Mesothelial cell of epicardium (in vitro differentiated cells): ENCODE measurements around the gene TNP2. TPM values are rescaled to one million over a fixed set of nuclear protein-coding genes. Genes with fewer than 3 reads are reported as not detected.

Source experiments
- DNase-seq, 2 experiments: peaks; one replicate each; pipeline ENCODE4 v3.0.0; 2021; ENCODE audit warnings: low spot score in 2 of 2; ENCODE audit not compliant: unreplicated experiment in 2 of 2
- H3K27ac Mint-ChIP-seq: 2 replicates; pipeline ENCODE4 v1.8.0; 2021; ENCODE audit warnings: mixed read lengths
- H3K27me3 Mint-ChIP-seq: 2 replicates; pipeline ENCODE4 v1.8.0; 2021; ENCODE audit warnings: low read depth, mixed read lengths
- H3K36me3 Mint-ChIP-seq: 2 replicates; pipeline ENCODE4 v1.8.0; 2021; ENCODE audit warnings: mixed read lengths
- H3K4me1 Mint-ChIP-seq: 2 replicates; pipeline ENCODE4 v1.8.0; 2021; ENCODE audit warnings: mixed read lengths
- H3K4me3 Mint-ChIP-seq: 2 replicates; pipeline ENCODE4 v1.8.0; 2021; ENCODE audit warnings: mild to moderate bottlenecking, moderate library complexity, mixed read lengths
- H3K9me3 Mint-ChIP-seq: 2 replicates; pipeline ENCODE4 v1.8.0; 2021; ENCODE audit warnings: mixed read lengths
- total RNA-seq: library from RNA; stranded (reverse); gene quantifications from 3 replicates; pipeline ENCODE4 v1.2.1, GENCODE V29; 2021
- TF ChIP-seq, protein P1 (sequence below): fragments of 200-600 bp; sonication (generic); IDR thresholded peaks from one replicate; pipeline ENCODE4 v1.5.0; 2021; ENCODE audit warnings: antibody characterized with exemption; ENCODE audit not compliant: unreplicated experiment

The TNP2 gene
- total RNA-seq, 1 donor from 2014 or later = not detected

DNA sequence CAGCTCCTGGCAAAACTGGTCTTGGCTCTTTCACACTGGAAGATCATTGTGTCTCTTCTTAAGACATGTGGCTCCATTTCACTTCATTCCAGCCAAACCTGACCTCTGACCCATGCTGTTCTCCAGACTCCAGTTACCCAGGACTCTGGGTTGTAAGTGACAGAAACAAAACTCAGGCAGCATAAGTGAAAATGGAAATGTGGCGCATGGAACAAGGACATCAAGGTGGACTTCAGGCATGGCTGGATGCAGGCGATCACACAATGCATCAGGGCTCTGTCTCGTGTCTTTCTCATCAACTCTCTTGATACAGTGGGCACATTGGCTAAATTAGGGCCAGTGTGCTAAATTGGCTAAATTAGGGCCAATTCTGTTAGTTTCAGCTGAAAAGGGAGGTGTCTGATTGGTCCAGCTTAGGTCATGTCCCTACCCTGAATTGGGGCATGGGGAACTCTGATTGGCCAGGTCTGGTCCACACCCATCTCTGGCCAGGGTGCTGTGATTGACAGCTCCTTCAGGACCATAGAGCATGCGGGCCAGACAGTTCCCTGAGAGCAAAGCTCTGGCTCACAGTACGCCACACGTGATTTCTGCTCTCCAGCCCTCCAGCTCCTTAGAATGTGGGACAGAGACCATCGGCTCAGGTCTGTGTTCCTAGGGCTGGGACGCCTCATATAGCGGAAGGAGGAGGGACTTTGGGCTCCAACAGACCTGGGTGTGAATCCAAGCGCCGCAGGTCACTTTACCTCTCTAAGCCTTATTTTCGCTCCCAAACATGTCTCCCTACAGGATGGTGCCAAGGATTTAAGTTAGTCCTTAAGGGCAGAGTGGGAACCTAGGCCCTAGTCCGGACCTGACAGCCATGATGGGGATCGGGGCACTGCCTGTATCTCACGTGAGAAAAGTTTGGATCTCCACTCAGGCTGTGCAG, 30.6 kb downstream of the TNP2 start:
- Mint-ChIP-seq H3K4me1 (no peaks in the 10 kb centered on the region), H3K27ac (no peak overlapping the region), H3K36me3 (no peaks in the 10 kb centered on the region), H3K9me3 (no peaks in the 10 kb centered on the region), H3K4me3 (no peak overlapping the region), H3K27me3 (no peaks in the 10 kb centered on the region)
- TF ChIP-seq, protein P1, sequence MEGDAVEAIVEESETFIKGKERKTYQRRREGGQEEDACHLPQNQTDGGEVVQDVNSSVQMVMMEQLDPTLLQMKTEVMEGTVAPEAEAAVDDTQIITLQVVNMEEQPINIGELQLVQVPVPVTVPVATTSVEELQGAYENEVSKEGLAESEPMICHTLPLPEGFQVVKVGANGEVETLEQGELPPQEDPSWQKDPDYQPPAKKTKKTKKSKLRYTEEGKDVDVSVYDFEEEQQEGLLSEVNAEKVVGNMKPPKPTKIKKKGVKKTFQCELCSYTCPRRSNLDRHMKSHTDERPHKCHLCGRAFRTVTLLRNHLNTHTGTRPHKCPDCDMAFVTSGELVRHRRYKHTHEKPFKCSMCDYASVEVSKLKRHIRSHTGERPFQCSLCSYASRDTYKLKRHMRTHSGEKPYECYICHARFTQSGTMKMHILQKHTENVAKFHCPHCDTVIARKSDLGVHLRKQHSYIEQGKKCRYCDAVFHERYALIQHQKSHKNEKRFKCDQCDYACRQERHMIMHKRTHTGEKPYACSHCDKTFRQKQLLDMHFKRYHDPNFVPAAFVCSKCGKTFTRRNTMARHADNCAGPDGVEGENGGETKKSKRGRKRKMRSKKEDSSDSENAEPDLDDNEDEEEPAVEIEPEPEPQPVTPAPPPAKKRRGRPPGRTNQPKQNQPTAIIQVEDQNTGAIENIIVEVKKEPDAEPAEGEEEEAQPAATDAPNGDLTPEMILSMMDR = no peak
- no peak for DNase-seq

DNA sequence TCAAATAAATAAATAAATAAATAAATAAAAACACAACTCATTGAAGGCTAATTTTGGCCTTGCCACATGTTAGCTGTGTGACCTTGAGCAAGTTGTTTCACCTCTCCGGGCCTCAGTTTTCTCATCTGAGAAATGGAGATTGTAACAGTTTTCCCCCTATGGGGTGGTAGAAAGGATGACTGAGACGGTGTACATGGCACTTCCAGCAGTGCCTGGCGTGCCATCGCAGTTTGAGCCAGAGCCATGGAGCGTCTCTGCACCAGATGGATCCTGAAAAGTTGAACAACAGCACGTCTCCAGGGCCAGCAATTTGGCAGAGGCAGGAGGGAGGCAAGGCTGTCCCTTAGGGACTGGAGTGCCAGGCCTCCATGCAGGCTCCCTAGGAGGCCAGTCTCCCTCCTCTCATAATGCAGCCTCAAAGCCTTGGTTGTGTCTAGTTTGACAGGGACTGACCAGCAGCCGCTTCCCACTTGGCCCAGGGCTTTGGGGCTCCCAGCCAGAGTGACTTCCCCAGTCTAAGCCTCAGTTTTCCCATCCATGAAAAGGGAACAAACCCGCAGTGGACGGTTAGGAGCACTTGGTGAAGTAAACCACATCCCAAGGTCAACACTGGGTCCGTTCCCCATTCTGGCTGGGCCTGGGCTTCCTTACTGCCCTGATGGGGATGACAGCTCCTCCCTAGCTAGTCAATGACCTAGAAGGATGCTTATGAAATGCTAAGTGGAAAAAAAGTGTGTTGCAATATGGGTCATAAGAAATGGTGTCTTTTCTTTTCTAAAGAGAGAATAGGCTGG, 32.5 kb downstream of the TNP2 start:
- Mint-ChIP-seq H3K9me3 (no peaks in the 10 kb centered on the region), H3K36me3 (no peaks in the 10 kb centered on the region), H3K4me1 (no peaks in the 10 kb centered on the region), H3K27ac (no peak overlapping the region), H3K27me3 (no peaks in the 10 kb centered on the region), H3K4me3 (no peak overlapping the region)
- TF ChIP-seq, protein P1 = no peak
- no peak for DNase-seq

DNA sequence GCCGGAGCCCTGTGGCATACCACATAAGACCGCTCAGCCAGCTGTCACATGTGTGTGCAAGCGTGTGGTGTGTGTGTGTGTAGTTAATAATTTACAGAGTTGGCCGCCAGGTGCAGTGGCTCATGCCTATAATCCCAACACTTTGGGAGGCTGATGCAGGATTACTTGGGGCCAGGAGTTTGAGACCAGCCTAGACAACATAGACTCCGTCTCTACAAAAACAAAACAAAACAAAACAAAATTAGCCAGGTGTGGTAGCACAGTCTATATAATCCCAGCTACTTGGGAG, 33.5 kb downstream of the TNP2 start:
- Mint-ChIP-seq H3K36me3 (no peaks in the 10 kb centered on the region), H3K27ac (no peak overlapping the region), H3K4me1 (no peaks in the 10 kb centered on the region), H3K4me3 (no peak overlapping the region), H3K27me3 (no peaks in the 10 kb centered on the region), H3K9me3 (no peaks in the 10 kb centered on the region)
- no peak for DNase-seq
- TF ChIP-seq, protein P1 = no peak

DNA sequence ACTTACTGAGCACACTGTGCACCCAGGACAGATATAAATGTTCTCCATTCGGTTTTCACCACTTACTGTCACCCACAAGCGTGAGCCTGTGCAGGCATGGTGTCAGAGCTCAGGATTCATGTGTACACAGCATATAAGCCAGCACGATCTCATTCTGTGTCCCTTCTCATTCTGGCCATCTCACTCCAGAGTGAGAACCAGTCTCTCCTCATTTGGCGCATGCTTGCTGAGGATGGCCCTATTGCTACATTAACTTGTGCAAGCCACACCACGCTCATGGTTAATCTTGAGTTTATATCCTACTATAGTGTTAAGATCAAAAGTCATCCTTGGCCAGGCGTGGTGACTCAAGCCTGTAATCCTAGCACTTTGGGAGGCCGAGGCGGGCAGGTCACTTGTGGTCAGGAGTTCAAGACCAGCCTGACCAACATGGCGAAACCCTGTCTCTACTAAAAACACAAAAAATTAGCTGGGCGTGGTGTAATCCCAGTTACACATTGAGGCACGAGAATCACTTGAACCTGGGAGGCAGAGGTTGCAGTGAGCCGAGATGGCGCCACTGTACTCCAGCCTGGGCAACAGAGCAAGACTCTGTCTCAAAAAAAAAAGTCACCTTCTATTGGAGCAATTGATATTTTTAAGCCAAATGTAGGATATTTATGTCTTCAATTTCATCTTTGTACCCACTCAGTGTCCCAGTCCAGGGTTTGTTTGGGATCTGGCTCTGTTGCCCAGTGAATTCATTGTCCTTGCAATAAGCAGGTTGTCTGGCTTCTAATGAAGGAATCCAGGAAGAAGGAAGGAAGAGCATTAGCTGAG, 34.0 kb downstream of the TNP2 start:
- Mint-ChIP-seq H3K4me3 (no peak overlapping the region), H3K4me1 (no peaks in the 10 kb centered on the region), H3K36me3 (no peaks in the 10 kb centered on the region), H3K9me3 (no peaks in the 10 kb centered on the region), H3K27ac (no peak overlapping the region), H3K27me3 (no peaks in the 10 kb centered on the region)
- DNase-seq = no peak
- TF ChIP-seq, protein P1 = no peak

DNA sequence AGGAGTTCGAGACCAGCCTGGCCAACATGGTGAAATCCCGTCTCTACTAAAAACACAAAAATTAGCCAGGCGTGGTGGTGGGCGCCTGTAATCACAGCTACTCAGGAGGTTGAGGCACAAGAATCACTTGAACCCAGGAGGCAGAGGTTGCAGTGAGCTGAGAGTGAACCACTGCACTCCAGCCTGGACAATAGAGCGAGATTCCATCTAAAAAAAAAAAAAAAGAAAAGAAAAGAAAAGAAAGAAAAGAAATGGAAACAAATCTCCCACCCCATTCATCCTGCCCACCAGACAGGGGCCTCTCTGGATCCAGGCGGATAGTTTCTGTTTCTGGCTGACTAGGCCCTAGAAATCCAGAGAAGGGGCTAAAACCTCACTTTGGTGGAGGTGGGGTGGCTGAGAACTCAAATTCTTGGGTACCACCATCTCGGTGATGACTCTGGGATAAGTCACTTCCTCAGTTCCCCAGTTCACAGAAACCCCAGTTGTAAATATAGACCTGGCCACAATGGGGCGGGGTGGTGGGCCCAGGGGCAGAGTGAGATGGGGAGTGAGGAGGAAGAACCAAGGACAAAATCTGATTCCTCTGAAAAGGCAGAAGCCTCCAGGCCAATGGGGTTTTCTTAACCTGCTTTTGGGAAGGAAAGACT, 35.3 kb downstream of the TNP2 start:
- no peaks in the 10 kb centered on the region for H3K4me1 Mint-ChIP-seq
- no peaks in the 10 kb centered on the region for H3K27me3 Mint-ChIP-seq
- H3K36me3 Mint-ChIP-seq = no peaks in the 10 kb centered on the region
- no peaks in the 10 kb centered on the region for H3K9me3 Mint-ChIP-seq
- TF ChIP-seq, protein P1 = no peak
- no peak for DNase-seq
- no peak overlapping the region for H3K4me3 Mint-ChIP-seq
- H3K27ac Mint-ChIP-seq = no peak overlapping the region
